ENCODE measurements around the gene GUK1. TPM values are rescaled to one million over a fixed set of nuclear protein-coding genes. Genes with fewer than 3 reads are reported as not detected.

Gene GUK1
- total RNA-seq, 1 donor from 2014 or later: 979 TPM

DNA sequence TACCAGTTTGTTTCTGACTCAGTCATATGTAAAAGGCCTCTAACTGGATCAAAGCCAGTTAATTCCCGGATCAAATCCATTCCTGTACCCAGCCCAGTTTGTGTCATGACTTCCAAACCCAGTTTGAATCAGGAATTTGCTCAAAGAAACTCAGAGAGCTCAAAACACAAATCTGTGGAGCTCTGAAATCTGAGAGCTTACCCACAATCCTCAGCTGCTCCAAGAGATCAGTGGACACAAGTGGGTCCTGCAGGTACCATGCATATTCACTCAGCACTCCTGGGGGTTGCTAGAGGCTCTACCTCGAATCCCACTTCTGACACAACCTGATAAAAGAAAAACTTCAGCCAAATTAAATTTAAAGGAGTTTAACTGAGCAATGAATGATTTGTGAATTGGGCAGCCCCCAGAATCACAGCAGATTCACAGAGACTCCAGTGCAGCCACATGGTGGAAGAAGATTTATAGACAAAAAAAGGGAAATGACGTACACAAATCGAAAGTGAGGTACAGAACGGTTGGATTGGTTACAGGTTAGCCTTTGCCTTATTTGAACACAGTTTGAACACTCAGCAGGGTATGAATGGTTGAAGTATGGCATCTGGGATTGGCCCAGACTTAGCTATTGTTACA, 19.1 kb upstream of the GUK1 start:
- no peaks in the 10 kb centered on the region for H3K9me3 ChIP-seq
- TF ChIP-seq, protein P1, sequence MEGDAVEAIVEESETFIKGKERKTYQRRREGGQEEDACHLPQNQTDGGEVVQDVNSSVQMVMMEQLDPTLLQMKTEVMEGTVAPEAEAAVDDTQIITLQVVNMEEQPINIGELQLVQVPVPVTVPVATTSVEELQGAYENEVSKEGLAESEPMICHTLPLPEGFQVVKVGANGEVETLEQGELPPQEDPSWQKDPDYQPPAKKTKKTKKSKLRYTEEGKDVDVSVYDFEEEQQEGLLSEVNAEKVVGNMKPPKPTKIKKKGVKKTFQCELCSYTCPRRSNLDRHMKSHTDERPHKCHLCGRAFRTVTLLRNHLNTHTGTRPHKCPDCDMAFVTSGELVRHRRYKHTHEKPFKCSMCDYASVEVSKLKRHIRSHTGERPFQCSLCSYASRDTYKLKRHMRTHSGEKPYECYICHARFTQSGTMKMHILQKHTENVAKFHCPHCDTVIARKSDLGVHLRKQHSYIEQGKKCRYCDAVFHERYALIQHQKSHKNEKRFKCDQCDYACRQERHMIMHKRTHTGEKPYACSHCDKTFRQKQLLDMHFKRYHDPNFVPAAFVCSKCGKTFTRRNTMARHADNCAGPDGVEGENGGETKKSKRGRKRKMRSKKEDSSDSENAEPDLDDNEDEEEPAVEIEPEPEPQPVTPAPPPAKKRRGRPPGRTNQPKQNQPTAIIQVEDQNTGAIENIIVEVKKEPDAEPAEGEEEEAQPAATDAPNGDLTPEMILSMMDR (IDR thresholded peaks at IDR 0.05): no peak
- no peaks in the 10 kb centered on the region for H3K4me1 ChIP-seq
- H3K27ac ChIP-seq: peak overlapping the region; percentile 30 to 47
- no peak for DNase-seq (ENCODE audit: low spot score in 2 of 2)
- no peaks in the 10 kb centered on the region for H3K36me3 ChIP-seq
- H3K4me3 ChIP-seq: no peak overlapping the region
- intact Hi-C loops (cut with DNase I): no loop called here
- no peaks in the 10 kb centered on the region for H3K27me3 ChIP-seq

DNA sequence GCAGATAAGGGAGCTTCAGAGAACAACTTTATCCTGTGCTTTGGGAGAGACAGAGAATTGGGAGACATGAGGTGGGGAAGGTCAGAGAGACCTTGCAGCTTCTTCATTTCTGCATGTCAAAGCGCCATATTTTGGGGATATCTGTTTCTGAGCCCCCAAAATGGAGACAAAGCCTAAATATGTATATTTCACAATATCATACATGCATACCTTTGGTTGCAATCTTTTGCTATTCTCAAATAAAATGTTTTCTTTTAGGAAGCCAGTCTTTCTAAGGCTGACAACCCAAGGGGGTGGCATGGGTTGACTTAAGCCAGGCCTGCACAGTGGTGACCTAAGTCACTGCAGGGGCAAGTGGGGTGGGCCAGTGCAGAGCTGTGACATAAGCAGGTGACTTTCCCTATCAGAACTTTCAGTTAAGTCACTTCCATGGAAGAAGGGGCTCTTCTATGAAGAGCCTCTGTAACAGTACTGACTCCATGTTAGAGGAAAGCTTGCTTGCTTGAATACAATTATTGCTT, 17.1 kb upstream of the GUK1 start:
- H3K4me3 ChIP-seq: no peak overlapping the region
- TF ChIP-seq, protein P1 (IDR thresholded peaks at IDR 0.05): no peak
- no peaks in the 10 kb centered on the region for H3K27me3 ChIP-seq
- H3K27ac ChIP-seq: no peak overlapping the region
- H3K4me1 ChIP-seq: no peaks in the 10 kb centered on the region
- intact Hi-C loops (cut with DNase I): no loop called here
- no peaks in the 10 kb centered on the region for H3K9me3 ChIP-seq
- no peak for DNase-seq (ENCODE audit: low spot score in 2 of 2)
- no peaks in the 10 kb centered on the region for H3K36me3 ChIP-seq

DNA sequence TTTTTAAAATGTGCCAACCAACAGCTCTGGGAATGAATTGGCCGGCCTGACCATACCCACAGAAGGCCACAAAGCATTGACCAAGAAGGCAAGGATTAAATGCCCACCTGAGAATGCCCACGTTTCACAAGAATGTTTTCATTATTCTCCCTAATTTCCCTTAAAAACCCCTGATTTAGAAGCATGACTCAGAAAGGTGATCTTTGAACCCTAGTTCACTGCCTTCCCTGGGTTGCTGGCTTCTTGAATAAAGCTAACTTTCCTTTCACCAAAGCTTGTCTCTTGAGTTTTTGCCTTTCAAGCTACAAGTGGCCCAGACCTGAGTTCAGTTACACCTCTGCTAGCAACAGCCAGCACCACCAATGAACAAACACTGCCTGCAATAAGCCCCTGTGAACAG, 16.6 kb upstream of the GUK1 start:
- no peak for DNase-seq (ENCODE audit: low spot score in 2 of 2)
- intact Hi-C loops (cut with DNase I): no loop called here
- Histone ChIP-seq H3K4me3 (no peak overlapping the region), H3K36me3 (no peaks in the 10 kb centered on the region), H3K9me3 (no peaks in the 10 kb centered on the region), H3K27ac (no peak overlapping the region), H3K27me3 (no peaks in the 10 kb centered on the region), H3K4me1 (no peaks in the 10 kb centered on the region)
- TF ChIP-seq, protein P1 (IDR thresholded peaks at IDR 0.05): no peak

DNA sequence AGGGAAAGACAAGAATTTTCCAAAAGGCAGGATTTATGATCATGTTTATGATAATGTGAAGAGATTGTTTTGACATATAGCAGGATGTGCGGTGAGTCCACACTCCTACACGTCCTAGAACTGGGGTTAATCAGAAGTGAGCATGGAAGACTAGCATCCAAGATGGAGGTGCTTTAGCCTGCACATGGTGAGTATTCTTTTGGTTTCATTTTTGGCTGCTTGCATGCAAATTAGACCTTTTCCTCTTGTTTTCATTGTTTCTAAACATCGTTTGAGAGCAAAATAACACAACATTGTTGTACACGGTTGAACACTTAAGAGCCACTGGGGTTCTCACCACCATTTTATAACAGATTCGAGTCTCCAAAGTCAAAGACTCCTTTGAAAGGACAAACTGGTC, 14.9 kb upstream of the GUK1 start:
- H3K27ac ChIP-seq: no peak overlapping the region
- intact Hi-C loops (cut with DNase I): no loop called here
- no peaks in the 10 kb centered on the region for H3K27me3 ChIP-seq
- H3K36me3 ChIP-seq: no peaks in the 10 kb centered on the region
- H3K9me3 ChIP-seq: no peaks in the 10 kb centered on the region
- no peaks in the 10 kb centered on the region for H3K4me1 ChIP-seq
- DNase-seq (ENCODE audit: low spot score in 2 of 2): no peak
- H3K4me3 ChIP-seq: no peak overlapping the region
- TF ChIP-seq, protein P1 (IDR thresholded peaks at IDR 0.05): no peak

DNA sequence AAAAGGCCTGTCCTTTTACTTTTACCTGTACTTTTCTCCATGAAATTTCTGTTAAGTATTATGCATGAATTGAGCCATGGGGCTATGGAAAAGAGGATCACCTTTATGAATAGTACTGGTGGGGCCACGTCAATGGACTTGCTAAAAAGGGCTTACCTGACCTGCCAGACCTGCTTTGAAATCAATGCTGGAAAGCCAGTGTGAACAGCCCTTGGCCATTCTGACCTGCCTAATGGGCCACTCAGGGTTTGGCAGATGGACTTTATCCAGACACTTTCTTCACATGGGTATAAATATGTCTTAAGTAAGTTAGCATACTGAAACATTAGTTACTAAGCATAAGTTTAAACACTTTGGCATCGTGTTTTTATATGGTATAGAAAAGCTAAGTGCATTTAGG, 8.3 kb upstream of the GUK1 start:
- Histone ChIP-seq H3K36me3 (no peaks in the 10 kb centered on the region), H3K4me3 (no peak overlapping the region), H3K4me1 (no peaks in the 10 kb centered on the region), H3K27me3 (no peaks in the 10 kb centered on the region), H3K27ac (no peak overlapping the region), H3K9me3 (no peaks in the 10 kb centered on the region)
- intact Hi-C loops (cut with DNase I): loop anchor here (2.0 to 5.0 kb wide), 2 partner anchors 36 to 383 kb away; partner anchors contain the start of gene IBA57
- TF ChIP-seq, protein P1 (IDR thresholded peaks at IDR 0.05): no peak
- no peak for DNase-seq (ENCODE audit: low spot score in 2 of 2)

Data from ascending aorta (tissue), 2 donors.